ENCODE measurements around the gene PNPLA6. TPM values are rescaled to one million over a fixed set of nuclear protein-coding genes. Genes with fewer than 3 reads are reported as not detected.
A peak's percentile ranks its signal among the peaks of the same experiment; 100 is the strongest.

PNPLA6 gene
- total RNA-seq, 4 donors from 2014 or later: 39.7 to 74.1 (median 50.1) TPM

DNA sequence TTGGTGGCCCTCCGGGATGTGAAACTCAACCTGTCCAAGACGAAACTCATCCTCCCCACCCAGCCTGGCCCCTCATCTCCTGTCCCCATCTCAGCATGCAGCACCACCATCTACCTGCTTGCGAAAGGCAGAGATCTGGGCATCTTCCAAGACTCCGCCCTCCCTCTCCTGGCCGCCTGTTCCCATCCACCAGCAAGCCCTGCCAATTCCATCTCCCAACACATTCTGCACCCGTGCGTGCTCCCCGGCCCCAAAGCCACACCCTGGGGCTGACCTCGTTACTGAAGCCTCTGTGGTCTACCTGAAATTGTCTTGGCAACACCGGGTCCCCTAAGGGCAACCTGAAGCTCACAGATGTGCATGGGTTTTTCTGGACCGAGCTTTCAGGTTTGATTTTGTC, 46.9 kb downstream of the PNPLA6 start:
- Histone ChIP-seq H3K36me3 (no peaks in the 10 kb centered on the region), H3K9me3 (no peaks in the 10 kb centered on the region), H3K4me3 (no peak overlapping the region), H3K4me1 (peaks cover 0 to 11% (median 0%) of the 10 kb centered on the region in 3 donors), H3K27me3 (peaks cover 0 to 11% (median 0%) of the 10 kb centered on the region in 4 donors), H3K27ac (no peak overlapping the region)
- DNase-seq: no peak
- TF ChIP-seq, protein P1, sequence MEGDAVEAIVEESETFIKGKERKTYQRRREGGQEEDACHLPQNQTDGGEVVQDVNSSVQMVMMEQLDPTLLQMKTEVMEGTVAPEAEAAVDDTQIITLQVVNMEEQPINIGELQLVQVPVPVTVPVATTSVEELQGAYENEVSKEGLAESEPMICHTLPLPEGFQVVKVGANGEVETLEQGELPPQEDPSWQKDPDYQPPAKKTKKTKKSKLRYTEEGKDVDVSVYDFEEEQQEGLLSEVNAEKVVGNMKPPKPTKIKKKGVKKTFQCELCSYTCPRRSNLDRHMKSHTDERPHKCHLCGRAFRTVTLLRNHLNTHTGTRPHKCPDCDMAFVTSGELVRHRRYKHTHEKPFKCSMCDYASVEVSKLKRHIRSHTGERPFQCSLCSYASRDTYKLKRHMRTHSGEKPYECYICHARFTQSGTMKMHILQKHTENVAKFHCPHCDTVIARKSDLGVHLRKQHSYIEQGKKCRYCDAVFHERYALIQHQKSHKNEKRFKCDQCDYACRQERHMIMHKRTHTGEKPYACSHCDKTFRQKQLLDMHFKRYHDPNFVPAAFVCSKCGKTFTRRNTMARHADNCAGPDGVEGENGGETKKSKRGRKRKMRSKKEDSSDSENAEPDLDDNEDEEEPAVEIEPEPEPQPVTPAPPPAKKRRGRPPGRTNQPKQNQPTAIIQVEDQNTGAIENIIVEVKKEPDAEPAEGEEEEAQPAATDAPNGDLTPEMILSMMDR (IDR thresholded peaks at IDR 0.05): no peak
- no peak for TF ChIP-seq POLR2A (IDR thresholded peaks at IDR 0.05)
- WGBS, 2 donors: 35% methylated on average over 10 to 11 of the region's 11 CpGs
- intact Hi-C loops (cut with DNase I): no loop called here

DNA sequence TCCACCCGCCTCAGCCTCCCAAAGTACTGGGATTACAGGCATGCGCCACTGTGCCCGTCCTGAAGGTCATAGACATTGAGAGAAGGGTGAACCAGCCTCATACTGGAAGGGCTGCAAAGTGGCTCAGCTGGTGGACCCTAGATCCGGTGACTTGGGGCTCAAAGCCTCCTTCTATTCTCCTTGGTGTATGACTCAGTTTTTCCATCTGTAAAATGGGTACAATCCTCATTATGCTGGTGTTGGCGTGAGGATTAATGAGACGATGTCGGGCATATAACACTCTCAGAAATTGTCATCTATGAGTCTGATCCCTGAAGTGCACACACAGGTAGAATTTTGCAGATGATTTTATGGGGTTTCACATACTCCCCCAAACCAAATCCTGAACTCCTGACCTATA, 54.3 kb downstream of the PNPLA6 start:
- intact Hi-C loops (cut with DNase I): no loop called here
- Histone ChIP-seq H3K4me3 (no peak overlapping the region), H3K9me3 (no peaks in the 10 kb centered on the region), H3K27me3 (peaks cover 0 to 35% (median 0%) of the 10 kb centered on the region in 4 donors), H3K36me3 (no peaks in the 10 kb centered on the region), H3K27ac (no peak overlapping the region), H3K4me1 (peaks cover 8 to 24% (median 10%) of the 10 kb centered on the region in 3 donors)
- WGBS, 2 donors: 92 to 99% methylated on average over 4 to 5 of the region's 7 CpGs
- TF ChIP-seq, protein P1 (IDR thresholded peaks at IDR 0.05): no peak
- TF ChIP-seq POLR2A (IDR thresholded peaks at IDR 0.05): no peak
- DNase-seq: no peak

DNA sequence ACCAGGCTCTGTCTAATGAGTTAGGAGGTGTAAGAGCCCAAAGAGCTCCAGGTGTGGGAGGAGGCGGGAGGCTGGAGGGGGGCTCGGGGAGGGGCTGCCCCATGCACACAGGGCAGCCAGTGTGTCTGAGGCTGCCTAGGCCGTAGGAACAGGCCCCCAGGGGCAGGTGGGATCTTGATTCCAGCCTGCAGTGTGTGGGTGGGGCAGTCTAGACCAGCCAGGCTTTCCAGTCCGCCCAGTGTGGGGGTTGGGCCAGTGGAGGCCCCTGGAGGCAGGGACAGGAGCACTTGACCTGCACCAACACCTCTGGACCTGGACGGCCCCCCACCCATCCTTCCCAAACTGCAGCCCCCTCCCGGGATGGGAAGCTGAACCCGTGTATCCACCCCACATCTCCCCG, 54.7 kb downstream of the PNPLA6 start:
- intact Hi-C loops (cut with DNase I): no loop called here
- TF ChIP-seq POLR2A (IDR thresholded peaks at IDR 0.05): no peak
- TF ChIP-seq, protein P1 (IDR thresholded peaks at IDR 0.05): no peak
- Histone ChIP-seq H3K27ac (no peak overlapping the region), H3K9me3 (no peaks in the 10 kb centered on the region), H3K4me3 (no peak overlapping the region), H3K27me3 (peaks cover 0 to 40% (median 0%) of the 10 kb centered on the region in 4 donors), H3K36me3 (no peaks in the 10 kb centered on the region), H3K4me1 (peaks cover 8 to 28% (median 10%) of the 10 kb centered on the region in 3 donors)
- DNase-seq: no peak
- 28% methylated on average over 3 of the region's 8 CpGs; no CpG with 5 or more reads in 1 of the 2 donors for WGBS, 2 donors

DNA sequence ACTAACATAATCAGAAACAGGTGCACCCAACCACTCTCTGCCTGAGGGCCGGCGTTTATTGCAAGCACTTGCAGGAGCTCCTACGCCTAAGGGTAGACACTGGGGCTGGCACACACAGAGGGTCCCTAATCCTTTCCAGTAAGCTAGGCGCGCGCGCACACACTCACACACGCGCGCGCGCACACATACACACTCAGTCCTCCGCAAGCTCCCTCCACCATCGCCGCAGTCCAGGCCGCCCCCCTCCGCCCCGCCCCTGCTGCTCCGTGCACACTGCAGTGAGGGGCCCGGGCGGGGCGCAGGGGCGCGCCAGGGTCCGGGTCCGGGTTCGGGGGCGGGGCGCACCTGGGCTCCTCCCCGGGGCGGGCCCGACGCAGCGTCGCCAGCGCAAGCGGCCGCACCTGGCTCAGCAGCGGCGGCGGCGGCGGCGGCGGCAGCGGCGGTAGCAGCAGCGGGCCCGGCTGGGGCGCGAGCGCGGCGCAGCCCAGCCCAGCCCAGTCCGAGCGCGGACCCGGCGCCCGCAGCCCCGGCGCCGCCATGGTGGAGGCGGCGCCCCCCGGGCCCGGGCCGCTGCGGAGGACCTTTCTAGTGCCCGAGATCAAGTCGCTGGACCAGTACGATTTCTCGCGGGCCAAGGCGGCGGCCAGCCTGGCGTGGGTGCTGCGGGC, 60.1 kb downstream of the PNPLA6 start, which contains the start of gene CAMSAP3:
CAMSAP3 (plus strand) TSS at position 398 of the 668 bp plus-strand sequence; CDS start at position 538, 140 bp downstream.
- Histone ChIP-seq H3K9me3 (no peaks in the 10 kb centered on the region), H3K4me1 (peaks cover 3 to 31% (median 7%) of the 10 kb centered on the region in 3 donors), H3K27me3 (peaks cover 0 to 67% (median 0%) of the 10 kb centered on the region in 4 donors), H3K4me3 (peak within 1 kb of the TSS; percentile 51 to 70 (median 61)), H3K36me3 (no peaks in the 10 kb centered on the region), H3K27ac (peak within 1 kb of the TSS in 3 of 4 donors; percentile 46 to 76 (median 72))
- TF ChIP-seq, protein P1 (IDR thresholded peaks at IDR 0.05): no peak
- TF ChIP-seq POLR2A (IDR thresholded peaks at IDR 0.05): no peak
- intact Hi-C loops (cut with DNase I): no loop called here
- no peak for DNase-seq
- WGBS, 2 donors: 0% methylated on average over 2 to 9 of the region's 78 CpGs

DNA sequence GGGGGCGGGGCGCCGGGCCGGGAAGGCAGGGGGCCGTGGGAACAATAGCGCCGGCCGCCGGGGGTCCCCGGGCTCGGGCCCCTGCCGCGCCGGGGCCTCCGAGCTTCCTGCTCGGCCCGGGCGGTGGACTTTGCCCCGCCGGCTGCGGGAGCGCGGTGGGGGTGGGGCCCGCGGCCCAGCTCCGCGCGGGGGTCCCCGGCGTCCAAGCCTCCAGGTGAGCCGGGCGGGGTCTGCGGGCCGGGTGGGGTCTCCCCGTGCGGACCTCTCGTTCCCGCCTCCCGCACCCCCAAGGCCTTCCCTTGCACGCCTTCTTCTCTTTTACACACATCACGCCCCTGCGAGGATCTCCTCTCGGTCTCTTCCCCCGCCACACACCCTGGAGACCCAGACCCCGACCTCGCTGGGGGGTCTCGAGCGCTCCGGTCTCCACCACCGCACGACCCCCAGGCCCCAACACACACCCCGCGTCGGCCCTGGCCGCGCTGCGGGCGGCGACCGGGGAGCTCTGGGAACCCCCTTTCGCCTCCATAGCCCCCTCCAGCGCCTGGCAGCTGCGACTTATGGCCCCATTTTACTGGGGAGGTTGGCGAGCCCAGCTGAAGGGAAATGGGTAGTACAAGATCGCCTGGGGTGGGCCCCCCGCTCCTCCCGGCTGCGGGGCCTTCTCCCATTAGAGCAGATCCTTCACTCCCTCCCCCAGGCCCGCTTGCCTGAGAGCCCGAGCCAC, 60.9 kb downstream of the PNPLA6 start:
- Histone ChIP-seq H3K9me3 (no peaks in the 10 kb centered on the region), H3K36me3 (no peaks in the 10 kb centered on the region), H3K4me3 (peak overlapping the region; percentile 51 to 70 (median 61)), H3K4me1 (peaks cover 0 to 25% (median 5%) of the 10 kb centered on the region in 3 donors), H3K27ac (peak overlapping the region in 3 of 4 donors; percentile 46 to 76 (median 72)), H3K27me3 (peaks cover 0 to 69% (median 0%) of the 10 kb centered on the region in 4 donors)
- WGBS, 2 donors: 1 to 4% methylated on average over 9 to 23 of the region's 70 CpGs
- DNase-seq: no peak
- TF ChIP-seq POLR2A (IDR thresholded peaks at IDR 0.05): no peak
- TF ChIP-seq, protein P1 (IDR thresholded peaks at IDR 0.05): no peak
- intact Hi-C loops (cut with DNase I): no loop called here
